HG03045 (cell line): ENCODE data around the gene CHST1.

Experiments used
- ATAC-seq: cut with Tn5 transposase; IDR thresholded peaks from one replicate; pipeline ENCODE4 v1.9.1; 2021; ENCODE audit warnings: mild to moderate bottlenecking, moderate library complexity; ENCODE audit not compliant: unreplicated experiment

The CHST1 gene, protein sequence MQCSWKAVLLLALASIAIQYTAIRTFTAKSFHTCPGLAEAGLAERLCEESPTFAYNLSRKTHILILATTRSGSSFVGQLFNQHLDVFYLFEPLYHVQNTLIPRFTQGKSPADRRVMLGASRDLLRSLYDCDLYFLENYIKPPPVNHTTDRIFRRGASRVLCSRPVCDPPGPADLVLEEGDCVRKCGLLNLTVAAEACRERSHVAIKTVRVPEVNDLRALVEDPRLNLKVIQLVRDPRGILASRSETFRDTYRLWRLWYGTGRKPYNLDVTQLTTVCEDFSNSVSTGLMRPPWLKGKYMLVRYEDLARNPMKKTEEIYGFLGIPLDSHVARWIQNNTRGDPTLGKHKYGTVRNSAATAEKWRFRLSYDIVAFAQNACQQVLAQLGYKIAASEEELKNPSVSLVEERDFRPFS

DNA sequence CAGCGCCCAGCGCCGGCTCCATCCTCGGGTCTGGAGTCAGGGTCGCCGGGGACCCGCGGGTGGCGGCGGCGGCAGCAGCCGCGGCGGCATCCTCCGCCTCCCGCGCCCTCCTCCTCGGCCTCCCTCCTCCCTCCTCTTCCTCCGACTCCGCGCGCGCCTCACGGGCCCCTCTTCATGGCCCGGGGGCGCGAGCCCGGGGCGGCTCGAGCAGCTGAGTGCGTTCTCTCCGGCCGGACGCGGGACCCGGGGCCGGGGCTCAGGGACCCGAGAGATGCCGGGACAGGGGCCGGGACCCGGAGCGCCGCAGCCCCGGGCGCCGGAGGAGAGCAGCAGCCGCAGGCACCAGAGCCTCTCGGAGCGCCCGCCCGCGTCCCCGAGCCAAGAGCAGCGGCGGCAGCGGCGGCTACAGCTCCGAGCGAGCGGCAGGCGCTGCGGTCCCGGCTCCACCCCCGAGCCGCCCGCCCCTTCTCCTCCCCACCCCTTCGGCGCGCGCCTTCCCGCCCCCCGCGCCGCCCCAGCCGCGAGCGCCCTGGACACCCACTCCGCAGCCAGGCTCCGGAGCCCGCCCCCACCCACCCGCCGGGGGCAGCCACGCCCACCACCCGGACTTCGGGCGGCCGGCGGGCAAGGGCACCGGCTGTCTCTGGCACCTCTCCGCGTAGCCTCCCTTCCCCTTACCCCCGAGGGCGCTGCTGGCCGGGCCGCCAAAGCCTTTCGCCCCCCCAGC is at the start of gene CHST1:
CHST1 (minus strand) TSS at position 417 of the 727 bp plus-strand sequence. CDS start 14,699 bp downstream, outside the sequence.
- no peak for ATAC-seq

DNA sequence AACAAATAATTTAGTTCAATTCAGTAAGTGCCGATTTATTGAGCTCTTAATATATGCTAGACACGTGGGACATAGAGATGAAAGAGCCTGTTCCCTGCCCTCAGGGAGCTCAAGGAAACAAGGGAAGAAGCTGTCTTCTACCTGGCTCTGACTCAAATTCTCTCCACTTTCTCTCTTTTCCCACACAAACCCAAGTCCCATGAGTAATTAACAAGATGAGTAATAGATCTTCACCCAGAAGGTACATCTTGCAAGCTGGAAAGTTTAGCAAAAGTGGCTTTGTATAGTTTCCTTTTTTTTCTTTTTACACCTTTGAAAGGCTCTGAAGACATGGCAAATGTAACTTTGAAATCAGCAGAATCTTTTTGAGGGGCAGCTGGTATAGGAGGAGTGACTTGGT is 48.2 kb upstream of the CHST1 start:
- no peak for ATAC-seq

DNA sequence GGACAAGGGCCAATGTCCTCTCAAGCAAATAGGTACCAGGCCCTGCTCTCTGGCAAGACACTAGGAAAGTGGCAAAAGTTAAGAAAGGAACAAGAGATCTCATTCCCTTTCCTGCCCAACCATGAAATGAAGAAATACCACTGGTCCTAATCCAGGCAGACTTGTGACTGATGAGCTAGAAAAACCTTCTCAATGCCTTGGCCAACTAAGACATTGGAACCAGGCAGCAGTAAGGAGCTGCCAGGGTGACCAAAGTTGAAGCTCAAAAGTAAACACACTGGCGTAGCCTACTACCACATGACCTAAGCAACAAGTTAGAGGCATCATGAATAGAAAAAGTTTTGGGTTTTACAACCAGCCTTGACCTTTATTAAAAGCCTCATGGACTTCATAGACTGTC is 45.1 kb upstream of the CHST1 start:
- no peak for ATAC-seq

DNA sequence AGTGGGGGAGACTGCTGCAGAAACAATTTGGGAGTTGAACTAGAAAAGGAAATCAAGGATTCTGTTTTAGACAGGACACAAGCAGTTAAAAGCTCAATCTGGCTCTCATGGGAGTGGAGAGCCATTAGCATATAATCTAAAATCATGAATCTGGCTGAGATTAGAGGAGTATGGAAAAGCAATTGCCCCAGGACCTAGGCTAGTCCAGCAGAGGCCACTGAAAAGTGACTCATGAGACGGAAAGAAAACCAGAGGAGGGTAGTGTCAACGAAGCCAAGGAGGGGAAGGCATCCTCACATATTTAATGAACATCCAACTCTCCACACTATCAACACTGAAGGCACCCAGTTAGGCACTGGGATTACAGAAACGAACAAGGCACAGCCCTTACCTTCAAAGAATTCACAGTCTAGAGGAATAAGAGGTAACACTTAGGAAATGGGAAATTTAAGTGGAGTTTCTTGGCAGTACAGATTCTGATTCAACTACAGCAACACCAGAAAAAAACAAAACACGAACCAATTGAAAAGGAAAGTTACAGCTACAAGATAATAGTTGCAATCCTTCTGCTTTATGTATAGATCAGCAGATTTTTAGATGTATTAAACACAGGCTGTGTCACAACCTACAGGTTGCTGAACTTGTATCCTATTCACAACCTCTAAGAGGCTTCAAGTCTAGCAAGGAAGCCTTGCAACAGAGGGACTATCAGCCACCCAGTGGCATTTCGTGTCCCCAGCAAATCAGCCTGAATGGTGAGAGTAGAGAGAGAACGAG is 43.7 kb upstream of the CHST1 start:
- ATAC-seq = no peak

DNA sequence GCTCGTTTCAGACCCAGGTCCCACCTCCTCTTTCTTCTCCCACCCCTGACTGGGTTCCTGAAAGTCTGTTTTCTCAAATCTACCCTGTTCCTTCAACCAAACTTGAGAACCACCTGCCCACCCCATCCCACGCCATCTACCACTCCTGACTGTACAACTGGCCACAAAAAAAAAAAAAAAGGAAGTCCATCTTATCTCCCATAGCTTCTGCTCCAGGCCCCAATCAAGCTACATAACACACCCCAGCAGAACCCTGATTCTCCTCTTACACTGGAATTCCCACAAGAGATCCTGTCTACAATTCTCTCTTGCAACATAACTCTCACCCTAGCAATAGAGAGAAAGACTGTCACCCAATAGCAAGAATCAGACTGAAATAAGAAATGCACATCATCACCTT is 39.2 kb upstream of the CHST1 start:
- no peak for ATAC-seq

GRCh38 chr11:45704133-45704532 is 38.7 kb upstream of the CHST1 start:
- ATAC-seq = no peak

- ATAC-seq = no peak
Observed at GRCh38 chr11:45702511-45702910, 37.1 kb upstream of the CHST1 start.

- ATAC-seq = no peak
Observed at GRCh38 chr11:45698777-45699497, 33.5 kb upstream of the CHST1 start.

DNA sequence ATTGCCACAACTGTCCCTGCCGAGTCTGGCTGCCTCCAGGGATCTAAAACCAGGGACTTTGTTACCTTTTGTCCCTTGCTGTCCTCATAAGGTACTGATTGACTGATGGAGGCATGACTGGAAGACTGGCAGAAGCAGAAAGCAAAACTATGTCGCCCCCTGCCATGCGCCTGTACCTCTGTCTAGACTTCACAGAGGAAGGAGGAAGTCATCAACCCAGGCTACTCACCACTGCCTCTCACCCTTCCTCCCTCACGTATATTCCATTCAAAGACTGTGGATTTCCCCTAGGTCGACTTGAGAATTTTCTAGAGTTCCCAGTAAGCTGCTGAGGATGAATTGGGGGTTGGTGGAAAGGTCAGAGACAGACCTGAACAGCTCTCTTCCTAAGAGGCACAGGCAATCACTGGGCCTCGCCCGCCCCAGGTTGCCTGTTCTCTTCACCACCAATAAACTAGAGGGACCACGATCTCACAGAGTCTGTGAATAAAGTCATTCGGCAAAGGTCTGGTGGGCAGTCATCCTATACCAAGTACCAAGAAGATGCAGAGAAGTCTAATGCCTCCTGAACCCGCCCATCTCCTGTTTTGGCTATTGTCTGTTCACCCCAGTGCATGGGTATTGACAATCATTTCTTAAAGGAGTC is 27.5 kb upstream of the CHST1 start:
- ATAC-seq = no peak

DNA sequence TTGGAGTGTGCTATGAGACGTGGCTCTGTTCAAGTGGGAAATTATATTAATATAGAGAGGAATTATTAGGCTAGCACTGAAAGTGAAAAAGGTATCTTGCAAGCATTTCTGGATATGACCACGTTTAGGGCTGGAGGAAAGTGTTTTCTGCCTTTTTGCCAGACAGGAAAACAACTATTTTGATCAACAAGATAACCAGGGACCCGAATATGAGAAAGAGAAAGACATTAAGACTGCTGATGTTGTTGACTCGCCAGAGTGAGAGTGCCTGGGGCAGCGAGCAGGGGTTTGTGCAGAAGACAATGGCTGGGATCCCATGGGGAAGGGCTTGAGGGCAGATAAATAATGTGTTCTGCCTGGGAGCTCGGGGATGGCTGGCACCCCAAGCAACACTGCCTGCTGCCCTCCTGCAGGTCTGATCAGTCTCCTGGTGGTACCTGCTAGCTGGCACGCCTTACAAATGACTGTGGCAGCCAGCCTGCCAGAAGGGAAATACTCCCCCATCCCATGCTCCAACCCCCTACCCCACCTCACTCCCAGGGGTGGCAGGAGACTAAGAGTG is 23.1 kb upstream of the CHST1 start:
- no peak for ATAC-seq

- ATAC-seq = no peak
Observed at GRCh38 chr11:45687836-45688235, 22.4 kb upstream of the CHST1 start.

DNA sequence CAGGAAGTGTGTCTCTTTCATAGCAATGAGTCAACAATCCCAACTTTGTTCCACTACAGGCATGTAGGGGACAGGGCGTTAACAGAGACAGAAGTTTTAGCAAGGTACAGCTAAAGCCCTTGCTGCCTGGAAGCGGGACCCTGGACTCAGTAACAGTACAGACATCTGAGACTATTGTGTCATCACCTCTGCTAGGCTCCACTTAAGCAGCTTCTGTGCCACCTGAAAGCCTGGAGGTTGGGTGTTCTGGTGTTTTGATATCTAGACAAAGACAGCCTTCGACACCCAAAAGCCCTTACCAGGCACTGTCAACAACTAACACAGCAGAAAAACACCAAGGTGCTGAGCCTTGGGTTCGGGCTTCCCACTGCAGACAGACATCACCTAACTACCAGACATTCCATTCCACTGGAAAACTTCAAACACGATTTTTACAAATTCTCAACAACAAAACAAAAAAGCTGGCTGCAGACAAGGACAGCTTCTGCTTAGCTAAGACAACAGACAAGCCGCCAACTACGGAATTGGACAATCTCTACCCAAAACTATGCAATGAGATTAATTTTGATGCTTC is 20.6 kb upstream of the CHST1 start:
- no peak for ATAC-seq

GRCh38 chr11:45684440-45684839 is 19.0 kb upstream of the CHST1 start:
- no peak for ATAC-seq

GRCh38 chr11:45683271-45684058 is 18.0 kb upstream of the CHST1 start:
- no peak for ATAC-seq

- ATAC-seq = no peak
Observed at GRCh38 chr11:45679806-45680205, 14.4 kb upstream of the CHST1 start.

- ATAC-seq = no peak
Observed at GRCh38 chr11:45678976-45679375, 13.6 kb upstream of the CHST1 start.

DNA sequence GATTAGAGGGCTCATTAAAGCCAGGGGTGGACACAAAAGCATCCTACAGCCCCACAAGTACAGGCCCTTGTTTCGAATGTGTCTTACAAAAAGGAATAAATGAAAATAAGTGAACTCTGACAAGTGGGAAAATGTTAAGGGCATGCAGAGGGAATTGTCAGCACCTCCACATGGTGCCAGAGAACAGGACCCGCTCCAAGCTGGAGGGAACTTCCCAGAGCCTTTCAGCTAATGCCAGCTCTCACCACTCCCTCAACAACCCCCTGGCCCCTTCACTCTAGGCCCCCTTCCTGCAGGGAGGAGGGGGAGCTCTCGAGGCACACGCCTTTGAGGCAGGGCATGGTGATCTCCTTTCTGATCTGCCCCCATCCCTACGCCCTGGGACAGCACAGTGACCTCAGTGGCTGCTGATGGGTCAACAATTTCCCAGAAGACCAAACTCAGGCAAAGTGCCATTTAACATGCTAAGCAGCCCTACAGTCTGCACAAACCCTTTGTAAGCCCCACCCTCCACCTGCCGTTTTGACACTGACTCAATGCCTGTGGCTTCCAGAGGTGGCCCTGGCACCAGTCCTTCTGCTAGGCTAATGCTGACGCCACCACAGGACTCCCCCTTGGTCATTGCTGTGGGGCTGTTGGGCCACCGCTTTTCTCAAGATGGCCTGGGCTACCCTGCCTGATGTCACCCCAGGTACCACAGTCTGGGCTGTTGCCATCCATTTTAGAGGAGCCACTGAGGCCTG is 12.5 kb upstream of the CHST1 start:
- ATAC-seq = no peak

- peak; percentile 69 for ATAC-seq
Observed at GRCh38 chr11:45676522-45677095, 11.2 kb upstream of the CHST1 start.
